Kidney epithelial cell (primary cell): Measurements from ENCODE around the gene SERINC3. TPM values are rescaled to one million over a fixed set of nuclear protein-coding genes. Genes with fewer than 3 reads are reported as not detected.

Experiments
- DNase-seq: peaks from one replicate; pipeline ENCODE4 v3.0.0-alpha.2; 2010; ENCODE audit warnings: low read depth
- H3K27me3 ChIP-seq: 2 replicates; pipeline ENCODE4 v1.6.0; 2011; ENCODE audit warnings: low read length; ENCODE audit not compliant: control insufficient read depth, insufficient read depth
- H3K36me3 ChIP-seq: 2 replicates; pipeline ENCODE4 v1.5.1; 2011; ENCODE audit warnings: low read length; ENCODE audit not compliant: control insufficient read depth, insufficient read depth
- H3K4me3 ChIP-seq: 2 replicates; pipeline ENCODE4 v1.5.1; 2011; ENCODE audit warnings: low read depth, mild to moderate bottlenecking, control low read depth, low read length
- CTCF ChIP-seq: IDR thresholded peaks from 2 replicates; pipeline ENCODE4 v1.5.1; 2011; ENCODE audit warnings: mild to moderate bottlenecking, moderate library complexity, low read length, control low read depth, inconsistent platforms; ENCODE audit not compliant: insufficient read depth, poor library complexity, severe bottlenecking
- total RNA-seq: library from RNA; depleted of rRNA; stranded (reverse); fragments of >200 nt; gene quantifications from 2 replicates; pipeline ENCODE4 v1.2.3, GENCODE V29; 2015

Gene SERINC3
- total RNA-seq, 1 donor from 2014 or later: 80.5 TPM

DNA sequence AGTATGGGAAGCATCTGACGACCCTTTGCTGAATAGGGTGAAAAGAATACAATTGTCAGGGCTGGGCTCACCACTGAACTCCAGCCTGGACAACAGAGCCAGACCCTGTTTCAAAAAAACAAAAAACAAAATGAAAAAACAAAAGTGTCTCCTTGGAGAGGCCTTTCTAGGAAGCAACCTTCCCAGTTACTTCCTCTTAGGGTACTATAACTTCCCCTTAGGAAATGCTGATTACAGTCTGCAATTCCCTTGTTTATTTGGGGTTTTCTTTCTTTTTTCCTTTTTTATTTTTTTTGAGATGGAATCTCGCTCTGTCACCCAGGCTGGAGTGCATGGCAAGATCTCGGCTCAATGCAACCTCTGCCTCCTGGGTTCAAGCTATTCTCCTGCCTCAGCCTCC, 66.7 kb downstream of the SERINC3 start:
- no peaks in the 10 kb centered on the region for H3K27me3 ChIP-seq
- no peaks in the 10 kb centered on the region for H3K36me3 ChIP-seq
- H3K4me3 ChIP-seq: no peak overlapping the region
- DNase-seq: no peak
- TF ChIP-seq CTCF: no peak

DNA sequence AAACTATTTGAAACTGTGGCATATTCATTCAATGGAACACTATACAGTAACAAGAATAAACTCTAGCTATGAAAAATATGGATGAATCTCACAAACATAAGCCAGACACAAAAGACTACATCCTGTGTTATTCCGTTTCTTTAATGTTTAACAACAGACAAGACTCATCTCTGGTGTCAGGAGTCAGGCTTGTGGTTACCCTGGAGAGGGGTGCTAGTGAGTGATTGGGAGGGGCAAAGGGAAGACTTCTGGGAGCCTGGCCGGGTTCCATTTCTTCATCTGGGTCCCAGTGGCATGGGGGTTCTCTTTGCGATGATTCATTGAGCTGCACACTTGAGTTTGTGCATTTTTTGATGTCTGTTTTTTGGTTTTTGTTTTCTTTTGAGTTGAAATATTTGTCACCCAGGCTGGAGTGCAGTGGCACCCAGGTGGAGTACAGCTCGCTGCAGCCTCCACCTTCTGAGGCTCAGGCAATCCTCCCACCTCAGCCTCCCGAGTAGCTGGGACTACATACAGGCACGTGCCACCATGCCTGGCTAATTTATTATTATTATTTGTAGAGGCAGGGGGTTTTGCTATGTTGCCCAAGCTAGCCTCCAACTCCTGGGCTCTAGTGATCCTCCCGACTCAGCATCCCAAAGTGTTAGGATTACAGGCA, 67.4 kb downstream of the SERINC3 start:
- no peak for TF ChIP-seq CTCF
- no peak for DNase-seq
- no peak overlapping the region for H3K4me3 ChIP-seq
- H3K36me3 ChIP-seq: no peaks in the 10 kb centered on the region
- H3K27me3 ChIP-seq: no peaks in the 10 kb centered on the region

DNA sequence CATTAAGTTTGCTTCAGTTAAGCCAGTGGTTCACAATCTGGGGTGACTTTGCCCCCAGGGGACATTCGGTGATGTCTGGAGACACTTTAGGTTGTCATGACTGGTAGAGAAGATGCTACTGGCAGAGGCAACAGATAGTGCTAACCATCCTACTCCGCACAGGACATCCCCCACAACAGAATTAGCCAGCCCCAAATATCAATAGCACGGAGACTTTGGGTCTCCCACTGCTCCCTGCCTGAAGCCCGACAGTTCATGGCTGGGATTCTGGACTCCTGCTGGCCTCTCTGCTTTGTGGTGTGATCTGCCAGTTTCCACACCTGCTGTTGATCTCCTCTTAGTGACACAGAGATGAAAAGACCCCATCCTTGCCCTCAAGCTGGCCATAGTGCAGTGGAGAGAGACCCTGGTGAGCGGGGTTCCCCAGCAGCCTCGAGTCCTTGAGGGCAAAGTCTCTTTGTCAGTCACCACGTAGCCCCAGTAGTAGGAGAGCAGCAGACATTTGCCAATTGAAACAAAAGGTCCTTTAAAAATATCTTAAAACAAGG, 70.9 kb downstream of the SERINC3 start:
- Histone ChIP-seq H3K27me3 (no peaks in the 10 kb centered on the region), H3K4me3 (no peak overlapping the region), H3K36me3 (no peaks in the 10 kb centered on the region)
- no peak for TF ChIP-seq CTCF
- no peak for DNase-seq

DNA sequence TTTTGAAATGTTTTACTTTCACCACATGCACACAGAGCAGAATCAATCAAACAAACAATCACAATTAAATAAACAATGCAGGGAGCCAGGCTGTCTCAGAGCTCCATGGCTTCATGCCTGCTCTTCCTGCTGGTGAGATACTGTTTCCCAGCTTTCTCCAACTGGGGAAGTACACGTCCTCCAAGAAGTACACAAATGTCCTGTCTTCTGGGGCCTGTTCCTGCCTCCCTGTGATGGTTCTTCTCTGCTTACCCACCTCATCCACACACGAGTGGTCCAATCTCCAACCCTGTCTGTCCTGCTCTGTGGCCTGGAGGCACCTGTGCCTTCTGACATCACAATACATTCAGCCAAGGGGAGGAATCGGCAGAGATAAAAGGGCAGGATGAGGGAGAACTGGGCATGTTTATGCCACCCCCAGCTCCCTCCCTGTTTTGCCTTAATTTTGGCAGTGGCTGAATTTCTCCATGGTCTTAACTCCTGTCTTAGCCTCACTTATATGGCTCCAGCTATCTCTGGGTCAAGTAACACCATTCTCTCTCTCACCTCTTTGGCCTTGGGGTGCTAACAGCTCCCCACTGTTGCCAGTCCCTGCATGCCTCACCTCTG, 71.5 kb downstream of the SERINC3 start:
- Histone ChIP-seq H3K36me3 (no peaks in the 10 kb centered on the region), H3K27me3 (no peaks in the 10 kb centered on the region), H3K4me3 (no peak overlapping the region)
- DNase-seq: no peak
- no peak for TF ChIP-seq CTCF

GRCh38 chr20:44449864-44450263, 72.0 kb downstream of the SERINC3 start:
- no peak overlapping the region for H3K4me3 ChIP-seq
- DNase-seq: no peak
- TF ChIP-seq CTCF: no peak
- H3K27me3 ChIP-seq: no peaks in the 10 kb centered on the region
- no peaks in the 10 kb centered on the region for H3K36me3 ChIP-seq
